ENCODE data around the gene CS.

DNA sequence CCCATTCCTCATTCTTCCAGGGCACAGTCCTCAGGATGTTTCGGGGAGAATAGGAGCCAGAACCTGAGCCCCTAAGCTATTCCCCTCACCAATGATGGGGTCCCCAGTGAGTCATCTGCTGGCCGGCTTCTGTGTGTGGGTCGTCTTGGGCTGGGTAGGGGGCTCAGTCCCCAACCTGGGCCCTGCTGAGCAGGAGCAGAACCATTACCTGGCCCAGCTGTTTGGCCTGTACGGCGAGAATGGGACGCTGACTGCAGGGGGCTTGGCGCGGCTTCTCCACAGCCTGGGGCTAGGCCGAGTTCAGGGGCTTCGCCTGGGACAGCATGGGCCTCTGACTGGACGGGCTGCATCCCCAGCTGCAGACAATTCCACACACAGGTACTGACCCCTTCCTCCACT, 68.9 kb downstream of the CS start:
- TF ChIP-seq, protein P1, sequence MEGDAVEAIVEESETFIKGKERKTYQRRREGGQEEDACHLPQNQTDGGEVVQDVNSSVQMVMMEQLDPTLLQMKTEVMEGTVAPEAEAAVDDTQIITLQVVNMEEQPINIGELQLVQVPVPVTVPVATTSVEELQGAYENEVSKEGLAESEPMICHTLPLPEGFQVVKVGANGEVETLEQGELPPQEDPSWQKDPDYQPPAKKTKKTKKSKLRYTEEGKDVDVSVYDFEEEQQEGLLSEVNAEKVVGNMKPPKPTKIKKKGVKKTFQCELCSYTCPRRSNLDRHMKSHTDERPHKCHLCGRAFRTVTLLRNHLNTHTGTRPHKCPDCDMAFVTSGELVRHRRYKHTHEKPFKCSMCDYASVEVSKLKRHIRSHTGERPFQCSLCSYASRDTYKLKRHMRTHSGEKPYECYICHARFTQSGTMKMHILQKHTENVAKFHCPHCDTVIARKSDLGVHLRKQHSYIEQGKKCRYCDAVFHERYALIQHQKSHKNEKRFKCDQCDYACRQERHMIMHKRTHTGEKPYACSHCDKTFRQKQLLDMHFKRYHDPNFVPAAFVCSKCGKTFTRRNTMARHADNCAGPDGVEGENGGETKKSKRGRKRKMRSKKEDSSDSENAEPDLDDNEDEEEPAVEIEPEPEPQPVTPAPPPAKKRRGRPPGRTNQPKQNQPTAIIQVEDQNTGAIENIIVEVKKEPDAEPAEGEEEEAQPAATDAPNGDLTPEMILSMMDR (IDR thresholded peaks at IDR 0.05; ENCODE audit: low read depth, low read length): no peak
- no peak for TF ChIP-seq EZH2phosphoT487 (IDR thresholded peaks at IDR 0.05; ENCODE audit: low read depth)

Data from OCI-LY3 (cell line).